ENCODE results near the gene SCARB1.

SCARB1 gene

DNA sequence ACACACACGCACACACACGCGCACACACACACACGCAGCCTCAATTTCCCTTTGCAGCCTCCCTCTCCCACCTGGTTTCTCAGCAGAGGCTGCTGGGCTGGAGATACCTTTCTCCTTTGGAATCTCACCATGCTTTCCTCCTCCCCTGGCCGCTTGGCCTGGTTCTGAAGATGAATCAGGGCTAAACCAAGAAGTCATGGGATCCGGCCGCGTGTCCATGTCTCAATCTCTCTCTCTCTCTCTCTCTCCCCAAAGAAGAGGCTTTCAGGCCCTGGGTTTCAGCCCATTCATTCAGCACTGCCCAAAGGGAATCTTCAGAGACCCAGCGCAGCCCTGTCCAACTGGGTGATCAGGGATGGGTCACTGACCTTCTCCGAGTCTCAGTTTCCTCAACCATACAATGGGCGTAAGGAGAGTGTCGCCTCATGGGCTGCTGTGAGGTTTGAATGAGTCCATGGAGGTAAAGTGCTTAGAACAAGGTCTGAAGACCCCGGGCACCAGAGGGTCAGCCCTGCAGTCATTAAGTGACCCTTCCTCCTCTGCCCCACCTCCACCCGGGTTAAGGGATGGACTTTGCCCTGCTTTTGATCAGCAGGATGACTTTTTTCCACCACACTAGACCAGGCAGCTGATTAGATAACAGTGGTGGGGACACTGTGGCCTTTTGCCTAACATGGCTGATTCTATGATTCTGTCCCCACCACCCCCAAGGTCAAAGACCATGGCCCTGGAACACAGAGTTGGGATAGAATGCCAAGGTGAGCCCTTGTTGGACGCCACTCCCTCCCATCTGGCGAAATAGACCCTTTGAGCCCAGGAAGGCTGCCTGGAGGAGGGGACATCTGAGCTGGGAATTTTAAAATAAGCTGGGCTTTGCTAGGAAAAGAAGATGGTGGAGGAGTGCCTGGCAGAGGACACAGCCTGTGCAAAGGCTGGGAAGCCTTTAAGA, 42.1 kb downstream of the SCARB1 start:
- no peak for DNase-seq (ENCODE audit: low read depth in 2 of 2)

DNA sequence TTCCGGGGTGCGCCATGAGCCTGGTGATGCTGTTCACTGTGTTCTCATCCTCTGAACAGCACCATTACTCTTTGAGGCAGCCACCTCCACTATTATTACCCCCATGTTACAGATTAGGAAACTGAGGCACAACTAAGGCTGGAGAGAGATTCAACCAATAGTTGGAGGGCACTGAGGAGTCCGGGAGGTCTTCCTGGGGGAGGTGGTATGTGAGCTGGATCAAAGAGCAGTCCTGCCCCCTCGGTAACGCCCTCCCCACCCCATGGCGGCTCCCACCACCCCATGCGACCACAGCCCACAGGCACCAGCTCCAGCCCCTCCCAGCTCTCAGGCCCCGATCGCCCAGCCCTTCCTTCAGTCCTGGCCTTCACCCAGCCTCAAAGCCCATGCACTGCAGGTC, 43.5 kb downstream of the SCARB1 start:
- DNase-seq (ENCODE audit: low read depth in 2 of 2): no peak

DNA sequence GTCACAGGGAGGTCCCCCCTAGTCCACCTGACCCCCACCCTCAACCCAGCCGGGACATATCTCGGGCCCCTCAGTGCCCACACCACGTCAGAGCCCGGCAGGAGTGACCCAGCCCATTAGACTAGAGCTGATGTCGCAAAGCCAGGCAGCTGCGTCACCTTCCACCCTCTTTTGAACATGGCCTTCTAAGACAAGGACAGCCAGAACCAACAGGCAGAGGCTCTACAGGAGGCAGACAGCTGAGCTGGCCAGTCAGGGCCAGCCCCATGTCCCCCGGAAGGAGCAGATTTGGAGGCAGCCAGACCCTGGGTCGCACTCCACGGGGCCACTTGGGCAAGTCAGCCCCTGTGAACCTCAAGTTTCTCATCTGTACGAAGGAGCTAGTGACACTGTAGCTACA, 44.1 kb downstream of the SCARB1 start:
- DNase-seq (ENCODE audit: low read depth in 2 of 2): no peak

DNA sequence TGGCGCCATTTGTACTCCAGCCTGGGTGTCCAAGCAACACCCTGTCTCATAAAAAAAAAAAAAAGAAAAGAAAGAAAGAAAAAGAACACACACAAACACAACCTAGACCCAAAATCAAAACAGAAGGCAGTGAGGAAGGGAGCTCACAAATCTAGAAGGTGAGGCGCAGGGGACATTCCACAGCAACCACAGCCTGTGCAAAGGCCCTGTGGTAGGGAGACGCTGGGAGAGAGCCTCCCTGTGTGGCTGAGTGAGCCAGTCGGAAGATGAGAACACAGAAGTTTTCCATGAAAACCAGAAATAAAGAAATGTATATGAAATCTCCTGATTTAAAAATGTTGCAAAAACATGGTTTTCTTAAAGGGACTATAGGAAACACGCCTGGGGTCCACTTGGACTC, 44.6 kb downstream of the SCARB1 start:
- no peak for DNase-seq (ENCODE audit: low read depth in 2 of 2)

DNA sequence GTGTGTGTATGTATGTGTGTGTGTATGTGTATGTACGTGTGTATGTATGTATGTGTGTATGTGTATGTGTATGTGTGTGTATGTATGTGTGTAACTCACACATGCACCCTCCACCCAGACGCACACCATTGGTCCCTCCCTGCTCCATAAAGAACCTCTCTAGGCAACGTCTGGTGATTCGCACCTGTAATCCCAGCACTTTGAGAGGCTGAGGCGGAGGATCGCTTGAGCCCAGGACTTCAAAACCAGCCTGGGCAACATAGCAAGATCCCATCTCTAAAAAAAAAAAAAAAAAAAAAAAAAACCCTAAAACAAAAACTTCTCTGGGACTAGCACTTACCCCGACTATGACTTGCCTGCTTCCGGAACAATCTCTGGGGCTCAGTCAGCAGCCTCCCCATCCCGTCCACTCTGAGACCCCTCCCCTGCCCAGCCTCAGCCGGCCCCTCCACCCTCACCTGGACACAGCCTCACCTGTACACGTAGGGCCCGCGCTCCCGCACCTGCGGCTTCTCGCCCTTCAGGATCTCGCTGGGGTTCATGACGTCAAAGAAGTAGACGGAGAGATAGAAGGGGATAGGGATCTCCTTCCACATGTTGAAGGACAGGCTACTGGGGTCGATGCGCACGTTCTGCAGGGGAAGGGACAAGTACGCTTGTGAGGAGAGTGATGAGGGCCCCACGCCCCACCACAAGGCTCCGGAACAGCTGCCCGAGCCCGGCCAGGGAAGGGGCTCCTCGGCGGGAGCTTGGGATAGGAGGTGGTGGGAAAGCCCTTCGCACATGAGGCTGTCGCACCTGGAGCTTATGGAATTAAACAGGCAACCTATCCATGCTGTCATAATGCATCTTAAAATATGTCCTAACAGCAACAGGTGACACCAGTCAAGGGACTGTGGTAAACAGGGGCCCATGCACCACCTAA, 46.3 kb downstream of the SCARB1 start:
- no peak for DNase-seq (ENCODE audit: low read depth in 2 of 2)

DNA sequence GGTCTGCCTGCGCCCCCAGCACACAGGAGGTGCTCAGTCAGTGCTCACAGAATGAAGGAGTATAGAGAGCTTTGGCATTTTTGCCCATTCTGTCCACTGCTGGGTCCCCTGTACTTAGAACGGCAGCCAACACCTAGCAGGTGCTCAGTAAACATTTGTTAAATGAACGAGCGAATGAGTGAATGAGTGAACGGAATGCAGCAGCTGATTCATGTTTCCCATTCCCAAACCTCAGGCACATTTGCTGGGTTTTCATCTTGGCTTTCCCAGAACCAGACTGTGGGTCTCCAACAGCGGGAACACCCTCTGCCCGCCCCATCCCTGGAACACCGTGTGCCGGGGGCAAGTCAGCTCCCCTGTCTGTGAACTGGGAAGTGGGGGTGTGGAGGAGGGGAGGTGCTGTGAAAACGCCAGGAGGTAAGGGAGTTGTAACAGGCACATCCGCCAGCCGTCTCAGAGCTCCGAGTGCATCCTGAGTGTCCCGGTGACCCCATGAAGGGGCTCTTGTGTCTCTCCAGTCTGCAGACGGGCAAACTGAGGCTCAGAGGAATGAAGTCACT, 47.3 kb downstream of the SCARB1 start:
- no peak for DNase-seq (ENCODE audit: low read depth in 2 of 2)

DNA sequence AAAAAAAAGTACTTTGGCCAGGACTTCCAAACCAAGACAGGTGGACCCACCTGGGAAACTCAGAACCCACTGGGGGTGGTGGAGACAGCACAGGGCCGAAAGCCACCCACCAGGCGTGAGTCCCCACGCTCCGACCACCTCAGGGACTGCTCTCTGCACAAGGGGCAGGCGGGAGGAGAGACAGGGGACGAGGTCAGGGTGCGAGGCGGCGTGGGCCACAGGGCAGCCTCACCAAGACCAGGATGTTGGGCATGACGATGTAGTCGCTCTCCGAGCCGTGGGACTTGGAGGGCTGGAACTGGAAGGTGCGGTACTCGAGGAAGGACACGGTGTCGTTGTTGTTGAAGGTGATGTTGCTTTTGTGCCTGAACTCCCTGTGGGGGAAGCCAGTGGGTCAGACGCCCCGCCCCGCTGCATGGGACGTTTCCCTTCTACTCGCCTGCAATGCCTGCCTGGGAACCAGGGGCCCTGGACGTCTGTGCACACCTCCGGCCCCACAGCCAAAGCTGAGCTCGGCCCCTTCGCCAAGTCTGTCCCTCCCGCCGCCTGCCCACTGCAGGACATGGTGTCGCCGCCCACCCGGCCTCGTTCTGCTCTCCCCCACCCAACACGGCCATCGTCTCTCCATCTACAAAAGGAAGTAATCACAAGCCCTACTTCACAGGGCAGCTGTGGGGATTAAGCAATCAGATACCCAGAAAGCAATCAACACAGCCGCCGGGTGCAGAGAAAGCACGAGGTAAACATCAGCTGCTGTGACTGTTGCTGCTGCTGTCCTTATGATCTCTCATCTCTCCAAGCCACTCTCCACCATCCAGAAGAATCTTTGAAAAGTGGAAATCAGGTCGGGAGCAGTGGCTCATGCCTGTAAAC, 48.7 kb downstream of the SCARB1 start:
- DNase-seq (ENCODE audit: low read depth in 2 of 2): no peak

DNA sequence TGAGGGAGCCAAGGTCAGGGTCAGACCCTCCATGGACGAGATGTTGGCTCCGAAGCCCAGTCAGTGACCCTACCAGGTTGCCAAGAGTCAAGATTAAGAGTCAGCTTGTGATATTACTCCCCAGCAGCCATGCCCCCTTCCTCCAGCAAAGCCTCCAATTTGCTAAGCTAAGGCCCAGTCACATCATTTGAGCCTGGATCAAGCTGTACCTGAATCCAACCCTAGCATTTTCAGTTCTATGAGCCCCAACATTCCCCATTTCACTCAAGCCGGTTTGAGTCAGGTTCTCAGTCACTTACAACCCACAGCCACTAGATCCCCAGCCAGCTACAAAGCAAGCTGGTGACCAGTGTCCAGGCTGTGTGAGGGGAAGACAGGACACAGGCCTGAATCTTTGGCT, 49.9 kb downstream of the SCARB1 start:
- DNase-seq (ENCODE audit: low read depth in 2 of 2): no peak

DNA sequence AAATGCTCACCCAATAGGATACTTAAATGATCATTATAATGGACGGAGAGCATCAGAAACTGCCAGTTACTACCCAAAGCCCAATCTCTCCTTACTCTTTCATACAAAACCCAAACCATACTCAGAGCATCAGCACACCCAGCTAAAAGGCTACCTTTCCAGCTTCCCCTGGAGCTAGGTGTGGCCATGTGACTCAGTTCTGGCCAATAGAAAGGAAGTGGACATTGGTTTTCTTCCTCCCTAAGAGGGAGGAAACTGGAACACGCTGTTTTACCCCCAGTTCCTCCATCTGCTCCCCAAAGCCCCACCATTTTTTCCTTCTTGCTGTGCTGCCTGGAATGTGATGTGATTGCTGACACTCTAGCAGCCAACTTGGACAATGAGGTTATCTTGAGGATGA, 50.7 kb downstream of the SCARB1 start:
- DNase-seq (ENCODE audit: low read depth in 2 of 2): no peak

DNA sequence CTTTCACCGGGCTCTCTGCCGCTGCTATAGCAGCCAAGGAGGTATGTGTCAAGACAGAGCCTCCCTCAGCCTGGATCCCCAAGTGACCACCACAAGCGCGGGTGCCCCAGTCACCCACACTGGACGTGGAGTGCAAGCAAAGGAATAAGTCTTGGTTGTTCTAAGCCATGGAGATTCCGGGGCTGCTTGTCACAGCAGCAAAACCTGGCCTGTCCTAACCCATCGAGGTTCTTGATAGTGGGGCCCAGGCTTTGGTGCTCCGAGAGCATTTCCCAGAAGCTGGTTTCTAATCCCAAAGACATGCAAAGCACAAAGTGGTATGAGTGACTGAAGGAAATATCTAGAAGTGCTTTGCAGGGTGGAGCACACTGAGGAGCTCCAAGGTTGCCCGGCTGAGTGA, 51.3 kb downstream of the SCARB1 start:
- no peak for DNase-seq (ENCODE audit: low read depth in 2 of 2)

DNA sequence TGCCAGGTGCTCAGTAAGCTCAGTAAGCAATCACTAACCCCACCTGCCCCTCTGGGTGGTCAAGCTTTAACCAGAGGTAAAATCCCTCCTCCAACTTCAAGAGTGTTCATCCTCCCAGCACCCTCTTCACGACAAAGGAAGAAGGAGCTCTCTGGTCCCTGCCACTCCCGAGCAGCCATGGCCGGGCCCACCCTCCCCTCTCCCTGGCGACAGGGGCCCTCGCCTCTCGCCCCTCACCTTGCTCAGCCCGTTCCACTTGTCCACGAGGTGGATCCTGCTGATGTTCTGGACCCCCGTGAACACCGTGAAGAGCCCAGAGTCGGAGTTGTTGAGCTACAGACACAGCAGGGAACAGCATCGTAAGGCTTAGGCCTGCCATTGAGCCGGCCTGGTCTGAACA, 52.0 kb downstream of the SCARB1 start:
- no peak for DNase-seq (ENCODE audit: low read depth in 2 of 2)

DNA sequence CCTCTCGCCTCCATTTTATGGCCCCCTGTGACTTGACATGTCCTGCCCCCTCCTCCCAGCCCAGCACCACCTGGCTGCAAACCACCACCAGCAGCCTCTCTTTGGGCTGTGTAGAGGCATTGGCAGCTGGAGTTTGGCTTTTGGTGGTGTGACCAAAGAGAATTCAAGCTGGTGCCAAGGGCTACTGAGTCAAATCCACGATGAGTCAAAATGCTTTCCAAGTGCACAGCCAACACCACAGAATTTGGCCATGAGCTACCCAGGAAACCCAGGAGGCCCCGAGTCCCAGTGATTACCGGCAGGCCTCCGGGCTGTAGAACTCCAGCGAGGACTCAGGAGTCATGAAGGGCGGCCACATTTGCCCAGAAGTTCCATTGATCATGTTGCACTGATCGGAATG, 53.8 kb downstream of the SCARB1 start:
- DNase-seq (ENCODE audit: low read depth in 2 of 2): no peak

DNA sequence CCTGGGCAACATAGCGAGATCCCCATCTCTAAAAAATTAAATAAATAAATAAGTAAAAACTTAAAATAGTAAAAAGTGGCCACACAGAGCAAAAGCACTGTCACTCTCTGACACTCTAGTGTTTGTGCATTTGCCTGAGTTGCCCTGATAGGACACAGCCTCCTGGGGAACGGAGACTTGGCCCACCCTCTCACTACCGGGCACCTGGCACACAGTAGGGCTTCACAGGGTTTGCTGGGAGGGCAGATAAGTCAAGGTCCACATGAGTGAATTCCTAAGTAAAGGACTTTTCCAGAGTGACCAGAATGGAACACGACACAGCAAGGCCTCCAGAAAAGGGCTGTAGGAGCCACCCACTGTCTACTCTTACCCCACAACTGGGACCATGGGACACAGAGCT, 54.3 kb downstream of the SCARB1 start:
- no peak for DNase-seq (ENCODE audit: low read depth in 2 of 2)

DNA sequence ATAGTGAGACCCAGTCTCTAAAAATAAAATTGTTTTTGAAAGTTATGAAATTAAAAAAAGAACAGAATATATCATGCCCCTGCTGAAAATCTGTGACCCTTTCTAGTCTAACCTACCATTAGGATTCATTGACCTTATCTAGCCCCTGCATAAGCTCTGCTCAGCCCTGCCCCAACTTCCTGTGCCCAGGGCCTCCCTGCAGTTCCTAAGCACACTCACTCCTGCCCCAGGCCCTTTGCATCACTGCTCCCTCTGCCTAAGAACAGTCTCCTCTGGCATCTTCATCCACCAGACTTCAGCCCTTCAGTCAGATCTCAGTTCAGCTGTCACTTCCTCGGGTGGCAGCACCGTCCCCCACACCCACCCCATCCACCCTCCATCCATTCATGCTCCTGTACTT, 55.4 kb downstream of the SCARB1 start:
- DNase-seq (ENCODE audit: low read depth in 2 of 2): no peak

DNA sequence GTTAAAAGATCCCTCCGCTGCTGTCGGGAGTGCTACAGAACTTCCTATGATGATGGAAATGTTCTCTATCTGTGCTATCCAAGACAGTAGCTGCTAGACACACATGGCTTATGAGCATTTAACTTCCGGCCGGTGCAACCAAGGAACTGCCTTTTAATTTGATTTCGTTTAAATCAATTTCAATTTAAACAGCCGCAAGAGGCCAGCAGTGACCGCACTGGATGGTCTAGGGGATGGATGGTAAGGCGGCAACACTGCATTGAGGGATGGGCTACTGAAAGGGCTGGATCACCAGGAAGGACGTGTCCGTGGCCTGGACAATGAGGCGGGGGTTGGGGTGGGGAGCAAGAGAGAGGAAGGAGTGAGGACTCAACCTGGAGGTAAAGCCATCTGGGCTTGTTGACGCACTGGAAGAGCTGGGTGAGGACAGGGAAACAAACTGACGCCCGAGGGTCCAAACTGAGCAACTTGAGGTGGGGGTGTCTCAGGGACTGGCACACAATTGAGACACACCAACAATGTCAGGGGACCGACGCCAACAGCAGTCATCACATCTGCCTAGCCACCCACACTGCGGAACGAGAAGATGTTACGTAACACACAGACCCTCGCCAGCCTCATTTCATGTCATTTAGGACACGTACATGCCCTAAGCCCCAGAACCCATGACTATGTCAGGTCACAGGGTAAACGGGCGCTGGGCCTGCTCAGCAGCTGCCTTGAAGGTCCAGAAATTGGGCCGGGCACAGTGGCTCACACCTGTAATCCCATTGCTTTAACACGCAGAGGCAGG, 57.6 kb downstream of the SCARB1 start:
- DNase-seq (ENCODE audit: low read depth in 2 of 2): no peak

DNA sequence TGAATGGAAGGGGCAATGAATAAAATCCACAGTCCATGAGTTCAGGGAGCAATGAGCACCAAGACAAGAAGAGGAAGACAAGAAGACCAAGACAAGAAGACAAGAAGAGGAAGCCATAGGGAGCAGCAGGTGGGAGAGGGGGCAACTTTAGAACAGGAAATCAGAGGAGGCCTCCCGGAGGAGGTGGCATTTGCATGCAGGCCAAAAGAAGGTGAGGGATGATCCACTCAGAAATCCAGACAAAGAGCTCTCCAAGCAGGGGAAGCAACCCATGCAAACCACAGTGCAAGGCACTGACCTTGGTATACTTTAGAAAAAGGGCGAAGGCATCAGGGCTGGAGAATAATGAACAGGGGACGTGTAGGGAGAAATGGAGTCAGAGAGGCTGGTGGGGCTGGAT, 58.6 kb downstream of the SCARB1 start:
- DNase-seq (ENCODE audit: low read depth in 2 of 2): no peak

DNA sequence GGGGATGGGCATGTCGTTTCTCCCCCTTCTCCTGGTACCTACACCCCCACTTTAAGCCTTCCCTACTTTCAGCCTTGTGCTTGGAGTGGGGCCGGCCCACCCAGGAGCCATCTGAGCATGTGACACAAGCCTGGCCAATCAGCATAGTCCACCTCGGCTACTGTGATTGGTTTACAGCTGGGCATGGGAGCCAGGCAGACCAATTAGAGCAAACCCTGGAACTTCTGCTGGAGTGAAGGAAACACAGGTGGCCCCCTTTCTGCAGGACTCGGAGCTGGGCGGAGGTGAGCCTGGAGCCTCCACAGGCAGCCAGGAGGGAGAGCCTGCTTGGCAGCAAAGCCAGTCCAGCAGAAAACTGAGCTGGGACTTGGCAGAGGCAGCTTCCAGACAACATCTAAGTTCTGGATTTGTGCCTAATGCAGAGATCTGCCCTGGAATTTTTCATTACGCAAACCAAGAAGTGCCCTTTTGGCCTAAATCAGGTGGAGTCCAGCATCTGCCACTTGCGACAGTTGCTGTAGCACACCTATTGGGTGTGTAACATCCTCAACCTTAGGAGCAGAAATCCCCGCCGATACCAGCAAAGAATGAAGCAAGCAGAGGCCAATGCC, 59.5 kb downstream of the SCARB1 start:
- no peak for DNase-seq (ENCODE audit: low read depth in 2 of 2)

DNA sequence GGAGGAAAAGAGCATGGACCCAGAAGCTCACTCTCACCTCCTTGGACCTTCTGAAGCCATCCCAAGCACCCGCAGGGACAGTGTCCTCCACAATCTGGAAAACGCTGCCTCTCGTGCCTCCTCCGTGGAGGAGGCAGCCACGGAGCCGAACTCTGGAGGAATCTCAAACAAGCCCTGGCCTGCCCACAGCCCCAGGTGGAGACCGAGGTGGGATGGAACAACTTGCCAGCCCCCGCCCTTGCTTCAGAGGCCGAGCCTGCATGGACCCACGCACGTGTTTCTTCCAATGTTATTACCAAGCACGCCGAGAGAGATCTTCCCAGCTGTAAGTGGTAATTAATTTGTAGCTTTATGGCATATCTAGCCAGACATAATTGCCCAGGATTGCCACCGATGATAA, 61.3 kb downstream of the SCARB1 start:
- DNase-seq (ENCODE audit: low read depth in 2 of 2): no peak

DNA sequence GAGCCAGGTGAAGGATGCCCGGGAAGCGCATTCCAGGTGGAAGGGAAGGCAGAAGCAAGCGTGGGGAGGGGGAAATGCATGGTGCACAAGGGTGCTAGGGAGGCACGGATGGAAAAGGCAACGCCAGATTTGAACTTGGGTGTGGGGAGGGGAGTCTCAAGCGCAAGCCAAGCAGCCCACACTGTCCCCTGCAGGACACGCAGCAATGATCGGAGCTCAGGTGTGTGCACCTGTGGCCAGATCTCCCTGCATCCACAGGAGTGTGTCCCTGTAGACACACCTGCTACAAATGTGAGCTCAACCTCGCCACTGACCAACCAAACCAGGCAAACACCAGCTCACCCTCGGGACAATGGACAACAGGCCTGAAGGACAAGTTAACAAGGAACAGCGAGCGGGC, 63.2 kb downstream of the SCARB1 start:
- no peak for DNase-seq (ENCODE audit: low read depth in 2 of 2)

DNA sequence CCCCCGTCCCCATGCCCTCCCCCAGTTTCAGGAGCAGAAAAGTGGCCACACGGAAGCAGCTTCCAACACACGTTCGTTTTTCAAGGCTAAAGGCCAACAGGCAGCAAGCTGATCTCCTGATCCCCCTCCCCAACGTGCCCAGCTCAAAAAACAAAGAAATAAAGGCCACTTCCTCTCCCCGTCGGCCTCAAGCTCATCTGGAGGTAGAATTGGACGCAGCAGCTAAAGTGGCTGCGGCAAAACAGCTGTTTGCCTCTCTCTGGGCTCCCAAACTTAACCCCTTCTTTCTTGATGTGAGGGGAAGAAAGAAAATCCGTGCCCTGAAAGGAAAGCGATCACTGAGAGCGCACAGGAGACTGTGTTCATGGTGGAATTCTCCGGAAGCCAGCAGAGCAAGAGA, 66.3 kb downstream of the SCARB1 start:
- no peak for DNase-seq (ENCODE audit: low read depth in 2 of 2)

All from stimulated activated CD8-positive, alpha-beta memory T cell treated with anti-CD3 and anti-CD28 coated beads, Interleukin-15, amount 100 ng/mL, for 48 hours (primary cell).